Subcutaneous adipose tissue (tissue), 4 donors: ENCODE results near the gene NLGN1. TPM values are rescaled to one million over a fixed set of nuclear protein-coding genes. Genes with fewer than 3 reads are reported as not detected.

Experiments
- CTCF ChIP-seq: fragments of 450-650 bp; IDR thresholded peaks from one replicate; pipeline ENCODE4 v1.5.1; 2016; ENCODE audit warnings: low read depth, mild to moderate bottlenecking, control low read depth, antibody characterized with exemption, moderate library complexity
- total RNA-seq, 4 donors: library from RNA; depleted of rRNA; stranded (reverse); fragments of >200 nt; gene quantifications; one replicate each; pipeline ENCODE4 v1.1.0, GENCODE V29; 2016

NLGN1 gene
- total RNA-seq, 4 donors from 2014 or later, result 5.1 to 16.5 (median 7.9) TPM

GRCh38 chr3:173849489-173849888, 451.9 kb downstream of the NLGN1 start:
- no peak for TF ChIP-seq CTCF

- TF ChIP-seq CTCF, result no peak
These were observed 459.6 kb downstream of the NLGN1 start for GRCh38 chr3:173857154-173857553.

GRCh38 chr3:173862701-173863100, 465.2 kb downstream of the NLGN1 start:
- TF ChIP-seq CTCF, result no peak

GRCh38 chr3:173863551-173863950, 466.0 kb downstream of the NLGN1 start:
- TF ChIP-seq CTCF, result no peak

- TF ChIP-seq CTCF, result no peak
These were observed 468.5 kb downstream of the NLGN1 start for GRCh38 chr3:173865900-173866498.

- no peak for TF ChIP-seq CTCF
These were observed 472.2 kb downstream of the NLGN1 start for GRCh38 chr3:173869766-173870165.

GRCh38 chr3:173870976-173871375, 473.4 kb downstream of the NLGN1 start:
- no peak for TF ChIP-seq CTCF
